GM13977 (cell line): Measurements from ENCODE around the gene PCSK2.

Source experiments
- DNase-seq: peaks from one replicate; pipeline ENCODE4 v3.0.0; 2012; ENCODE audit warnings: low spot score
- in situ Hi-C: fragments of 300-500 bp; cut with MboI; formaldehyde crosslinking; loops from one replicate; pipeline ENCODE4 v1.12.0; 2022; ENCODE audit warnings: low sequenced_read_pairs, low pct_unique_long_range_greater_than_20kb, mixed read lengths, inconsistent platforms; ENCODE audit not compliant: unreplicated experiment
- TF ChIP-seq, protein P1 (sequence below): IDR thresholded peaks from 2 replicates; pipeline ENCODE4 v1.5.1; 2012; ENCODE audit warnings: mild to moderate bottlenecking, control low read depth; ENCODE audit not compliant: insufficient read depth; ENCODE audit errors: extremely low read depth, missing control alignments

The PCSK2 gene

DNA sequence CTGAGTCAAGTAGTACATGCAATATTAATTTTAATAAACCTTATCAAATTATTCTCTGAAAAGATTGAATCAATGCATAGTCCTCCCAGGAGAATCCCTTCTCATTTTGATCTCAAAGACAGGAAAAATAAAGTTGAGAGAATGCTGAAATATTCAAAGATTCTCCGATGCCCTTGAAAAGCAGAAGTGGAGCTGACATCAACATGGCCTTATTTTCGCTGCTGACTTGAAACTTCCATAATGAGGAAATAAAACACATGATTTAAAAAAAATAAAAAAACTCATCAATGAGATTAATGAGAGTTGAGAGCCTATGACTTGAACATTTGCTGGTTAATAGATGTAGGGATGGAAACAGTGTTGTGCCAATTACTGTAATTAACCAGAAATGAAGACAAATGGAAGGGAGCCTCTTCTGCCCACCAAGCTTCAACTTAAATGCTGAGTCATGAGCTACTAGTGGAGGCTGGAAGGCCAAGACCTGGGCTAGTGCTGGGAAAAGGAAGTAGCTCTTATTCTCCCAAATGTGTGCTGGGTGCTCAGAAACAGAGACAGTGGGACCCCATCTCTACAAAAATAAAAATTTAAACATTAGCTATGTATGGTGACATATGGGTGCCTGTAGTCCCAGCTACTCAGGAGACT lies 164.4 kb downstream of the PCSK2 start:
- in situ Hi-C loops: no loop called here
- TF ChIP-seq, protein P1, sequence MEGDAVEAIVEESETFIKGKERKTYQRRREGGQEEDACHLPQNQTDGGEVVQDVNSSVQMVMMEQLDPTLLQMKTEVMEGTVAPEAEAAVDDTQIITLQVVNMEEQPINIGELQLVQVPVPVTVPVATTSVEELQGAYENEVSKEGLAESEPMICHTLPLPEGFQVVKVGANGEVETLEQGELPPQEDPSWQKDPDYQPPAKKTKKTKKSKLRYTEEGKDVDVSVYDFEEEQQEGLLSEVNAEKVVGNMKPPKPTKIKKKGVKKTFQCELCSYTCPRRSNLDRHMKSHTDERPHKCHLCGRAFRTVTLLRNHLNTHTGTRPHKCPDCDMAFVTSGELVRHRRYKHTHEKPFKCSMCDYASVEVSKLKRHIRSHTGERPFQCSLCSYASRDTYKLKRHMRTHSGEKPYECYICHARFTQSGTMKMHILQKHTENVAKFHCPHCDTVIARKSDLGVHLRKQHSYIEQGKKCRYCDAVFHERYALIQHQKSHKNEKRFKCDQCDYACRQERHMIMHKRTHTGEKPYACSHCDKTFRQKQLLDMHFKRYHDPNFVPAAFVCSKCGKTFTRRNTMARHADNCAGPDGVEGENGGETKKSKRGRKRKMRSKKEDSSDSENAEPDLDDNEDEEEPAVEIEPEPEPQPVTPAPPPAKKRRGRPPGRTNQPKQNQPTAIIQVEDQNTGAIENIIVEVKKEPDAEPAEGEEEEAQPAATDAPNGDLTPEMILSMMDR: no peak
- no peak for DNase-seq

DNA sequence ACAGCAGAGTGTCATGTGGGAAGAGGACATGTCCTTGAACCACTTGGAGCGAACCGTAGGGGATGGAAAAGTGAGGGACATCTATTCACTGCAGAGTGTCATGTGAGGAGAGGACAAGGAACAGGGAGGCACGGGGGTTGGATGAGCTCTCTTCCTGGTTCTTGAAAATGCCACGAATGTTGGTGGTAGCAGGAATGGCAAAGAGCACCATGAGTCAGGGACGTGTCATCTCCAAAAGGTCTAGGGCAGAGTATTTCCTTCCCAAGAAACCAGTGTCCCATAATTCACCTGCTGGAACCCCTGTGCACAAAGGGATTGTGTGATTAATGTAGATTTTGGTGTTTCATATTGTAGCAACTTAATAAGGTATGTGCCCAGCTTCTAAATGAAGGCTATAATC lies 167.6 kb downstream of the PCSK2 start:
- no peak for DNase-seq
- TF ChIP-seq, protein P1: no peak
- in situ Hi-C loops: no loop called here

DNA sequence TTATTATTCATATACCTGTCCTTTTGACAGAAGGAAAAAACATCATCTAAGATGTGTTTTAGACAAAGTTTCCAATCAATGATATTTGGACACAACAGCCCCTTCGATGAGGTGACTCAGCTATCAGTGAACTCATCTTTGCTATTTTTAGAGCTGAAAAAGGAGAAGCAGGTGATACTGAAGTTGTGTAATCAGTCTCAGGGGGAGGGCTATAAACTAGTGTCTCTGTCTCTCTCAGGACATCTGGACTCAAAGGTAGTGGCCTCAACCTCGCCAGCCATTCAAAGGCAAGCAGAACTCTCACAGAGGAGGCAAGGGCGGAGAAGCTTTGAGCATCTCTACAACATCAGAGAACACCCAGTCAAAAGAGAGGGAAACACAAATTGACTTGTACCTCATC lies 168.9 kb downstream of the PCSK2 start:
- no peak for DNase-seq
- TF ChIP-seq, protein P1: no peak
- in situ Hi-C loops: no loop called here

DNA sequence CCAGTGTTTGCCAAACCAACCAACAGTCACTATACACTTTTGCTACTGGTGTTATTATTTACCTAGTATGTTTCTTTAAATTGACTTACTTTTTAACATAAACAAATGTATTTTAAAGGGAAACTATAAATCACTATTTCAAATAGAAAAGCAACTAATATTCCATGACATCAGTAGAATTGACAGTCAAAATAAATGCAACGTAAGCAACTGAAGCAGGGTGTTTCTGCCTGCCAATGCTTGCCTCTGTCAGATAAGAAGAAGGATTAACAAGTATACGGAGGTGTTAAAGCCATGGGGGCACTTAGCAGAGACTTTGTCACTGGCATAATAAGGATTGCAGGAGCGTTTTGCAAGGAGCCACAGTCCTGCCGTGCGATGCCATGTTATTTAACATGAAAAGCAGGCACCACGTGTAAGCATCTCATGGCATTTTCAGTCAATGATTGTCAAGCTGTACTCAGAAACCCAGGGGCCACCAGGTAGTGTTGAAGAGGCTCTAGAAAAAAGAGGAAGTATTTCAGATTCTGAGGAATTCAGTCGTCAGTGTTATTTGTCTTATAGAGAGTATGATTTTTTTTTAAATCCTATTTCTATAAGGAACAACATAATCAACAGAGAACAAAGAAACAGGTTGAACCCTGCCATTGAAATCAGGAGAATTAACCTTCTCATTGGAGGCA lies 172.6 kb downstream of the PCSK2 start:
- no peak for DNase-seq
- TF ChIP-seq, protein P1: no peak
- in situ Hi-C loops: no loop called here

DNA sequence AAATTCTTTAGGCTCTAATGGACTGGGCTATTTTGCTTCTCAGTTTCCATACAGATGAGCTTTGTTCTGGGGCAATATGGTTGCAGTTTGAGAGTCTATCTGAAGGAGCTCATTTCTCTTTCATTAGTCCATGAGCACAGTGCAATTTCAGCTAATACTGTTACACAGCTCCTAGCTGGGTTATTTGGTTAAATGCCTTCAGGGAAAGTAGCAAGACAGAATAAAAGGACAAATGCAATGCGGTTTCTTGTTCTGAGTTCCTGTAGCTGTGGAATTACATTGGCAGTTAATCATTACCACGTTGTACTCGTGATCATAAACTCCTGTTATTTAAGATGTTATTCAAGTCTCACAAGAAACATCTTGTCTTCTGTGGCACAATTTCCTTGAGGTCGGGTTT lies 176.6 kb downstream of the PCSK2 start:
- TF ChIP-seq, protein P1: no peak
- in situ Hi-C loops: no loop called here

DNA sequence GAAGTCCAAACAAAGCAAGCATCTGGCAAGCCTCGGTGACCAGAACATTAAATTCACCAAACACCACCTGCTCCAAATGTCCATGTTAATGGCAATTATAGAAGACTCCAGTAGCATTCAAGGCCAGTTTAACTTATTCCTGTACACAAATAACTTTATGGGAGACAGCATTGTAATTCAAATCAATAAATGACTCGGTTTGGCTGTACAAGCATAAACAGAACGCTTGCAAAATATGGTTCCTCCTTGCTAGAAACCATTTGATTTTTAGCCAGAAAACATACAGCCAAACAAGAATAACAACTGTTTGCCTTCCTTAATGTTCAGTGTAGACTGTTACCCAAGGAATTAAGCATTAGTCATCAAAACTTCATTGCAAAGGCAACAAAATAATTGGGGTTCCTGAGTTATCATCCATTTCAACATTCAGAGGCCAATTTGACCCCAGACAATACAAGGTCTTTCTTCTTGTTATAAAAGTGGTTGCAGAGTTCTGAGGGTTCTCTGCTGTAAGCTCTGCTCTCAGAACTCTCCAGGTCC lies 179.3 kb downstream of the PCSK2 start:
- in situ Hi-C loops: no loop called here
- DNase-seq: no peak
- TF ChIP-seq, protein P1: no peak

More for the DNA sequence above, 176.6 kb downstream of the PCSK2 start:
- DNase-seq: no peak
